Measurements from ENCODE around the gene SKAP1. TPM values are rescaled to one million over a fixed set of nuclear protein-coding genes. Genes with fewer than 3 reads are reported as not detected.

Gene SKAP1
- total RNA-seq, 6 donors from 2014 or later = 1.9 to 5.3 (median 3.9) TPM

DNA sequence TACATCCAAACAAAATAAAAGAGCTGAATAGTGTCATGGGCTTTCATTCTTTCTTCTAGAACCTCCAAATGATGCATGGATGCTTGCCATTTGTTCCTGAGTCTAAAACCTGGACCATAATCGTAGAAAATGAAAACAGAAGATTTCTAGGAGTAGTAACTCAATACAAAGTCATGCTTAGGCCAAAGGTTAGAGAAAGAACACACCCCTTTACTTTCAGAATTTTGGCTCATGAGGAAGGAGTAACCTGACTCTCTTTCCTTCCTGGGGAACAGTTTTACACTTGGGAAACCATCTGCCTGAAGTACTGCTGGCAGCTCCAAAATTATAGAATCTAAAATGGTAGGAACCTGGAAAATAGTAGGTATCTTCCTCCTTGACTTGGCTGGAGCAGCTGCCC lies 185.2 kb downstream of the SKAP1 start:
- Histone ChIP-seq H3K27me3 (no peaks in the 10 kb centered on the region), H3K36me3 (no peaks in the 10 kb centered on the region), H3K27ac (no peak overlapping the region), H3K9me3 (no peaks in the 10 kb centered on the region), H3K4me1 (peaks cover 10 to 28% (median 16%) of the 10 kb centered on the region in 4 donors), H3K4me3 (no peak overlapping the region)
- TF ChIP-seq POLR2A (IDR thresholded peaks at IDR 0.05) (no peak), POLR2AphosphoS5 (IDR thresholded peaks at IDR 0.05) (no peak)
- TF ChIP-seq, protein P1, sequence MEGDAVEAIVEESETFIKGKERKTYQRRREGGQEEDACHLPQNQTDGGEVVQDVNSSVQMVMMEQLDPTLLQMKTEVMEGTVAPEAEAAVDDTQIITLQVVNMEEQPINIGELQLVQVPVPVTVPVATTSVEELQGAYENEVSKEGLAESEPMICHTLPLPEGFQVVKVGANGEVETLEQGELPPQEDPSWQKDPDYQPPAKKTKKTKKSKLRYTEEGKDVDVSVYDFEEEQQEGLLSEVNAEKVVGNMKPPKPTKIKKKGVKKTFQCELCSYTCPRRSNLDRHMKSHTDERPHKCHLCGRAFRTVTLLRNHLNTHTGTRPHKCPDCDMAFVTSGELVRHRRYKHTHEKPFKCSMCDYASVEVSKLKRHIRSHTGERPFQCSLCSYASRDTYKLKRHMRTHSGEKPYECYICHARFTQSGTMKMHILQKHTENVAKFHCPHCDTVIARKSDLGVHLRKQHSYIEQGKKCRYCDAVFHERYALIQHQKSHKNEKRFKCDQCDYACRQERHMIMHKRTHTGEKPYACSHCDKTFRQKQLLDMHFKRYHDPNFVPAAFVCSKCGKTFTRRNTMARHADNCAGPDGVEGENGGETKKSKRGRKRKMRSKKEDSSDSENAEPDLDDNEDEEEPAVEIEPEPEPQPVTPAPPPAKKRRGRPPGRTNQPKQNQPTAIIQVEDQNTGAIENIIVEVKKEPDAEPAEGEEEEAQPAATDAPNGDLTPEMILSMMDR (IDR thresholded peaks at IDR 0.05) = no peak
- DNase-seq = no peak
- ATAC-seq (ENCODE audit: low FRiP score in 2 of 2) = no peak
- 62 to 88% methylated on average over 1 of the region's 1 CpG for WGBS, 2 donors

DNA sequence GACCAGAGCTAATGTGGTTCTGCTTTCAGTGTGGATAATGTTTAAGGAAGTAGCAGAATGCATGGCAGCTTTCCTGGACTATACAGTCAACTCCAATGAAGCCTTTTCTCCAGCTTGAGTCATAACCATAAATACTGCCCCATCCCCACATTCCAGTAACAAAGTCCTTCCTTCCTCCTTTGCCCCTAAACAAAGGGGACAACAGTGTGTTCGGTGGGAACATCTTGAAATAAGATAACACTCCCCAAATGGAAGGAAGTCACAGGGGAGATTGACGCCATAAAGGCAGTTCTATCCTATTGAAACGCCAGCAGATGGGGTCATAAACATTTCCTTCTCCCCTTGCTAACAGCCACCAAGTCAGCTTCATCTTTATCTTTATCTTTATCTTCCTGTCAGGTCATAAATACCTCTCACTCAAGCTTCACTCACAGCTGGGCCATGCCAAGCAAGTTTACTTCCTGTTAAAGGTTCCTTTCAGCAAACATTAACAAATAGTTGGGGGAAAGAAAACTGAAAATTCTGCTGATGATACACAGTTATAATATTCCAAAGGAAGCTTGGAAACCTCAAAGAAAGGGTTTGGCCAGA lies 185.8 kb downstream of the SKAP1 start:
- Histone ChIP-seq H3K4me1 (peaks cover 10 to 28% (median 16%) of the 10 kb centered on the region in 4 donors), H3K36me3 (no peaks in the 10 kb centered on the region), H3K4me3 (no peak overlapping the region), H3K27ac (no peak overlapping the region), H3K9me3 (no peaks in the 10 kb centered on the region), H3K27me3 (no peaks in the 10 kb centered on the region)
- DNase-seq (no peak), ATAC-seq (ENCODE audit: low FRiP score in 2 of 2) (peak in 1 of 2 donors; percentile 57)
- 29 to 31% methylated on average over 3 of the region's 3 CpGs for WGBS, 2 donors
- no peak for TF ChIP-seq EP300 (IDR thresholded peaks at IDR 0.05)
- no peak for TF ChIP-seq POLR2A (IDR thresholded peaks at IDR 0.05)
- no peak for TF ChIP-seq POLR2AphosphoS5 (IDR thresholded peaks at IDR 0.05)
- TF ChIP-seq, protein P1 (IDR thresholded peaks at IDR 0.05) = no peak

DNA sequence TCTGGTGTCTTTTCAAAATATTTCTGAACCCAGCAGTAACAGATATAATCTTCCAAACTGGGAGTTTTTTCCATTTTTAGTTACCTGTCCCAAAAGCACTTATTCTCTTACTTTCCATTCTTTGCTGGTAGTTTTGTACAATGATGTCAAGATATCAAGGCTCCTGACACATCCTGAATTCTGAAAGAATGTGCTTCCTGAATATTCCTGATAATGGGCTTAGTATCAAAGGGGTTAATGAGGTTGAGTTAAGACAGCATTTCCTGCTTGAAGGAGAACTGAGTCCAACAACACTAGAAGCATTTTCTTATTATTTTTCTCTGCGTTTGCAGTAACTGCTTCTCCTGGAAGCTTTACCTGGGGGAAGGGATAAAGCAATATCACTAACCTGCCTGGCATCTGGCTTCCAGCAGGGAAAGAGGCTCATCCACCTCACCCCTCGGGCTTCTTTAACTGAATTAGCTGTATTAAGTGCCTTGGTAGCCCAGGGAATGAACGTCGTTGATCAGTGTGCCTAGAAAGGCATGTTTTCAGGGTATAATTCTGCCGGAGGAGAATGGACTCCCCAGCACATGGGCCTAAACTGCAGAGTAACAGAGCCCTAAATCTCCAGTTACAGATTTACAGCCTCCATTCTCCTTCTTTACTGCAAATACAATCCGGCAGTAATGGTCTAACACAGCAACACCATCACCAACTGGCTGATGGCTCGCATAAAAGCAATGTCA lies 188.1 kb downstream of the SKAP1 start:
- Histone ChIP-seq H3K36me3 (no peaks in the 10 kb centered on the region), H3K4me3 (no peak overlapping the region), H3K4me1 (peaks cover 10 to 28% (median 16%) of the 10 kb centered on the region in 4 donors), H3K27ac (no peak overlapping the region), H3K27me3 (no peaks in the 10 kb centered on the region), H3K9me3 (no peaks in the 10 kb centered on the region)
- 75 to 87% methylated on average over 7 of the region's 7 CpGs for WGBS, 2 donors
- ATAC-seq (ENCODE audit: low FRiP score in 2 of 2) = no peak
- no peak for DNase-seq
- TF ChIP-seq POLR2AphosphoS5 (IDR thresholded peaks at IDR 0.05) = no peak
- TF ChIP-seq, protein P1 (IDR thresholded peaks at IDR 0.05) = no peak
- TF ChIP-seq POLR2A (IDR thresholded peaks at IDR 0.05) = no peak
- no peak for TF ChIP-seq EP300 (IDR thresholded peaks at IDR 0.05)

DNA sequence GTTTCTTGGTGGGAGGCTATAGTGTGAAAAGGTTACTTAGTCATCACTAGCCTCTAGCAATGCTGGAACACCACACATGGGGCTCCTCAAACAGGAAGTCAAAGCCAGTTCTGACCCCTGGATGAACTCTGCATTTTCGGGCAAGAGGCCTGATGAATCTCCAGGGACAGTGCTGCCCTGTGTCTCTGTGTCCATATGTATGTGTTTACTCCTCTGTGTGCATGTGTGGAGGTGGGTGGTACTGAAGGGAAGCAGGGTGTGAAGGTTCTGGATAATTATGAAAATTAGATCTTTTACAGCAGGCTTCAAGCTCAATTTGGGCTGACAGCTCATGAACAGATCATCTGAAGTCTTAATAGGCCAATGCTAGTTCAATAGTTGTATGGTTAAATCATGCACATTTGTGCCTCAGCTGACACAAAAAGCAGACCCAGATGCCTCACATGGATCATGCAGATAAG lies 188.9 kb downstream of the SKAP1 start:
- ATAC-seq (ENCODE audit: low FRiP score in 2 of 2) (peak; percentile 37 to 84), DNase-seq (peak in 1 of 2 donors; percentile 45)
- no peak overlapping the region for H3K4me3 ChIP-seq
- no peak overlapping the region for H3K27ac ChIP-seq
- no peaks in the 10 kb centered on the region for H3K27me3 ChIP-seq
- no peaks in the 10 kb centered on the region for H3K36me3 ChIP-seq
- H3K9me3 ChIP-seq = no peaks in the 10 kb centered on the region
- peaks cover 10 to 28% (median 16%) of the 10 kb centered on the region in 4 donors for H3K4me1 ChIP-seq
- 10 to 13% methylated on average over 1 of the region's 1 CpG for WGBS, 2 donors
- peak in 1 of 2 donors; percentile 19 for TF ChIP-seq POLR2AphosphoS5 (IDR thresholded peaks at IDR 0.05)
- no peak for TF ChIP-seq EP300 (IDR thresholded peaks at IDR 0.05)

DNA sequence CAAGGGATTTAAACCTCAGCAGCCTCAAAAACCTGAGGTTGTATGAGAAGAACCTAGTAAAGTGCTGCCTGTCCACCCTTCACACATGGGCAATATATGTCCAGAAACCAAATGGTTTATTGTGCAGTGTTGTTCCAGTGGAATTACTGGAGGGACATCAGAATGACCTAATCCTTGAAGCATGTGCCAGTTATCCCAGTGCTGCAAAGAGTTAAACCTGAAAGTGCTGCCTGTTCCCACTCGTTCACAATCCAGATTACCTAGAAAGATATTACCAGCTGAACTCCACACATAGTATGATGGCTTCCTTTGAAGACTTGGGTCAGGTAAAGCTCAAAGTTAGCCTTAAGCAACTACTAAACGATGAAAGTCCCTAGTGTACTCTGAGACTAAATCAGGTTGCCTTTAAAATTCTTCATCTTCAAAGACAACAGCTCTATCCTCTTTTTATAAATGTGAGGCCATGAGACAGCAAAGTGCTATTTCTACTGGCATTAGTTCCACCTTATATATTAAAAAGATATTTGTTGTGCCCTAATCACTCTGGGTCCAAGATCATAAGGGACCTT lies 189.4 kb downstream of the SKAP1 start:
- Histone ChIP-seq H3K27me3 (no peaks in the 10 kb centered on the region), H3K4me3 (no peak overlapping the region), H3K36me3 (no peaks in the 10 kb centered on the region), H3K27ac (no peak overlapping the region), H3K9me3 (no peaks in the 10 kb centered on the region), H3K4me1 (peaks cover 10 to 28% (median 16%) of the 10 kb centered on the region in 4 donors)
- WGBS, 2 donors = 43 to 56% methylated on average over 2 of the region's 2 CpGs
- DNase-seq = no peak
- no peak for ATAC-seq (ENCODE audit: low FRiP score in 2 of 2)
- TF ChIP-seq, protein P1 (IDR thresholded peaks at IDR 0.05) = no peak
- TF ChIP-seq POLR2A (IDR thresholded peaks at IDR 0.05) (no peak), POLR2AphosphoS5 (IDR thresholded peaks at IDR 0.05) (no peak), EP300 (IDR thresholded peaks at IDR 0.05) (no peak)

Data from upper lobe of left lung (tissue), 6 donors.